HepG2 (cell line): ENCODE measurements around the gene C16orf86. TPM values are rescaled to one million over a fixed set of nuclear protein-coding genes. Genes with fewer than 3 reads are reported as not detected.

Experiments used
- ATF1 ChIP-seq: IDR thresholded peaks from 2 replicates; pipeline ENCODE4 v1.6.1; 2016; ENCODE audit warnings: mild to moderate bottlenecking, control low read depth
- CHD2 ChIP-seq: IDR thresholded peaks from 2 replicates; pipeline ENCODE4 v1.6.1; 2011; ENCODE audit warnings: low read depth, low read length, improper control_type of control experiment
- DRAP1 ChIP-seq: IDR thresholded peaks from 2 replicates; pipeline ENCODE4 v1.6.1; 2016; ENCODE audit warnings: missing genetic modification reagents, missing compliant biosample characterization
- FOXA1 ChIP-seq, 2 experiments: fragments of 450-650 bp in 1 of 2; sonication (generic) in 1 of 2; formaldehyde crosslinking in 1 of 2; IDR thresholded peaks; 2 replicates each; pipeline versions ENCODE4 v1.4.0 to v1.6.1; 2016 to 2020; ENCODE audit warnings: missing genetic modification reagents in 1 of 2
- GPBP1L1 ChIP-seq: sonication (generic); formaldehyde crosslinking; IDR thresholded peaks from 2 replicates; pipeline ENCODE4 v1.5.0; 2020; ENCODE audit warnings: mild to moderate bottlenecking, missing genetic modification reagents
- GZF1 ChIP-seq: sonication (generic); formaldehyde crosslinking; IDR thresholded peaks from 2 replicates; pipeline ENCODE4 v1.5.1; 2020; ENCODE audit warnings: mild to moderate bottlenecking, missing genetic modification reagents
- HDAC2 ChIP-seq: sonication (generic); formaldehyde crosslinking; IDR thresholded peaks from 2 replicates; pipeline ENCODE4 v1.4.0; 2020; ENCODE audit warnings: missing genetic modification reagents
- HNF4A ChIP-seq: sonication (generic); formaldehyde crosslinking; IDR thresholded peaks from 2 replicates; pipeline ENCODE4 v1.4.0; 2020; ENCODE audit warnings: missing genetic modification reagents
- HNRNPL ChIP-seq: fragments of 200-400 bp; formaldehyde crosslinking; IDR thresholded peaks from 2 replicates; pipeline ENCODE4 v1.6.1; 2017; ENCODE audit warnings: mild to moderate bottlenecking, low read depth, low read length
- KDM1A ChIP-seq: IDR thresholded peaks from 2 replicates; pipeline ENCODE4 v1.6.1; 2016; ENCODE audit warnings: missing compliant biosample characterization
- MBNL3 ChIP-seq: fragments of 250-450 bp; sonication (Bioruptor Pico); conservative IDR thresholded peaks from 2 replicates; pipeline ENCODE4 v1.8.0; 2022; ENCODE audit warnings: mild to moderate bottlenecking, inconsistent platforms
- PCBP2 ChIP-seq: fragments of 200-400 bp; formaldehyde crosslinking; optimal IDR thresholded peaks from 2 replicates; pipeline ENCODE3; 2018; ENCODE audit warnings: low read length, low read depth; ENCODE audit not compliant: poor library complexity, severe bottlenecking
- ZBTB44 ChIP-seq: sonication (generic); formaldehyde crosslinking; IDR thresholded peaks from 2 replicates; pipeline ENCODE4 v1.4.0; 2020; ENCODE audit warnings: missing genetic modification reagents
- ZNF256 ChIP-seq: sonication (generic); formaldehyde crosslinking; conservative IDR thresholded peaks from 2 replicates; pipeline ENCODE4 v1.4.0; 2020; ENCODE audit warnings: missing genetic modification reagents
- ZNF333 ChIP-seq: sonication (generic); formaldehyde crosslinking; IDR thresholded peaks from 2 replicates; pipeline ENCODE4 v1.4.0; 2020; ENCODE audit warnings: mild to moderate bottlenecking, missing genetic modification reagents, borderline replicate concordance
- ZNF512B ChIP-seq: sonication (generic); formaldehyde crosslinking; IDR thresholded peaks from 2 replicates; pipeline ENCODE4 v1.5.1; 2020; ENCODE audit warnings: missing genetic modification reagents, mild to moderate bottlenecking, borderline replicate concordance
- ZNF629 ChIP-seq: sonication (generic); formaldehyde crosslinking; conservative IDR thresholded peaks from 2 replicates; pipeline ENCODE4 v1.5.0; 2020; ENCODE audit warnings: missing genetic modification reagents
- polyA plus RNA-seq, 8 experiments: library from polyadenylated mRNA; depleted of rRNA in 3 of 8; stranded (reverse) in 7 of 8; unstranded in 1 of 8; fragments of >200 nt; fragmentation: Illumina TruSeq in 4 of 8; extraction: Trizol in 4 of 8; gene quantifications; 2 replicates each; pipeline versions ENCODE4 v1.2.1 to v1.2.3, GENCODE V29; 2011 to 2016; ENCODE audit warnings: low read depth in 4 of 8, missing spikeins in 1 of 8, mixed read lengths in 1 of 8; ENCODE audit not compliant: insufficient read depth in 1 of 8
- total RNA-seq, 5 experiments: library from RNA; depleted of rRNA; stranded (reverse); fragments of >200 nt; fragmentation: Illumina TruSeq; extraction: Trizol; gene quantifications; 2 replicates each; pipeline ENCODE4 v1.2.3, GENCODE V29; 2016; ENCODE audit warnings: low read depth in 1 of 5
- TF ChIP-seq, protein P1 (sequence below): sonication (generic); formaldehyde crosslinking; IDR thresholded peaks from 2 replicates; pipeline ENCODE4 v1.4.0; 2020; ENCODE audit warnings: missing genetic modification reagents, mild to moderate bottlenecking, borderline replicate concordance
- TF ChIP-seq, protein P2 (sequence below): sonication (generic); formaldehyde crosslinking; IDR thresholded peaks from 2 replicates; pipeline ENCODE4 v1.5.0; 2020; ENCODE audit warnings: mild to moderate bottlenecking, missing genetic modification reagents, borderline replicate concordance

C16orf86 gene
- total and polyA plus RNA-seq, 2 of the 13 experiments (the other 11 are each of a cell fraction or from before 2014, with no cell fraction given): 1.5 to 3.1 TPM

DNA sequence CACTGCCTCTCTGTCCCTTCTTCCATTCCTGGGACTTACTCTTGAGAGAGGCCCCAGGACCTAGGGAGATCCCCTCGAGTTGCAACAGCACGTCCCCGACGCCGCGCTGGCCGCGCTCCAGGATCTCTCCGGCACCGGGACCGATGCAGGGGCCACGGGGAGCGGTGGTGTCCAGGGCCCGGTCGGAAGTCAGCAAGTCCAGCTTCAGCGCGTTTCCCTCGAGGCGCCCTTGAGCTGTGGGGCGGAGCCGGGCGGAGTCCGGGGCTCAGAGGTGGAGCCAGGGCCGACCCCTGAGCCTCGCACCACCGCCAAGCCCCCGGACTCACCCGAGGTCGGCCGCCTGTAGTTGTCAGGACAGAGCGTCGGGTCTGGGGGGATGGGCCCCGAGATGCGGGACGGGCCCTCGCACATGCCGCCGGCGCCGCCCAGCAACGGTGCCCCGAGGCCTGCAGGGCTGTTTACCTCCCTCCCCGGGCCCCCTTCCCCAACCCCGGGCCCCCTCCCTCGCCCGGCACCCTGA is 522 bp upstream of the C16orf86 start (continued):
- TF ChIP-seq, protein P1, sequence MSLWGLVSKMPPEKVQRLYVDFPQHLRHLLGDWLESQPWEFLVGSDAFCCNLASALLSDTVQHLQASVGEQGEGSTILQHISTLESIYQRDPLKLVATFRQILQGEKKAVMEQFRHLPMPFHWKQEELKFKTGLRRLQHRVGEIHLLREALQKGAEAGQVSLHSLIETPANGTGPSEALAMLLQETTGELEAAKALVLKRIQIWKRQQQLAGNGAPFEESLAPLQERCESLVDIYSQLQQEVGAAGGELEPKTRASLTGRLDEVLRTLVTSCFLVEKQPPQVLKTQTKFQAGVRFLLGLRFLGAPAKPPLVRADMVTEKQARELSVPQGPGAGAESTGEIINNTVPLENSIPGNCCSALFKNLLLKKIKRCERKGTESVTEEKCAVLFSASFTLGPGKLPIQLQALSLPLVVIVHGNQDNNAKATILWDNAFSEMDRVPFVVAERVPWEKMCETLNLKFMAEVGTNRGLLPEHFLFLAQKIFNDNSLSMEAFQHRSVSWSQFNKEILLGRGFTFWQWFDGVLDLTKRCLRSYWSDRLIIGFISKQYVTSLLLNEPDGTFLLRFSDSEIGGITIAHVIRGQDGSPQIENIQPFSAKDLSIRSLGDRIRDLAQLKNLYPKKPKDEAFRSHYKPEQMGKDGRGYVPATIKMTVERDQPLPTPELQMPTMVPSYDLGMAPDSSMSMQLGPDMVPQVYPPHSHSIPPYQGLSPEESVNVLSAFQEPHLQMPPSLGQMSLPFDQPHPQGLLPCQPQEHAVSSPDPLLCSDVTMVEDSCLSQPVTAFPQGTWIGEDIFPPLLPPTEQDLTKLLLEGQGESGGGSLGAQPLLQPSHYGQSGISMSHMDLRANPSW (CRISPR knock-in tag): no peak
- TF ChIP-seq GPBP1L1 (CRISPR knock-in tag): no peak
- no peak for TF ChIP-seq ZNF256 (CRISPR knock-in tag)
- TF ChIP-seq PCBP2: no peak
- no peak for TF ChIP-seq ATF1 (CRISPR knock-in tag)
- peak; percentile 46; the same call in 1 of the 2 replicates for TF ChIP-seq HNF4A (CRISPR knock-in tag)
- no peak for TF ChIP-seq MBNL3 (CRISPR knock-in tag)
- 0 out of 2 replicates have a peak, but pooled peaks have one; percentile 43 for TF ChIP-seq ZNF512B (CRISPR knock-in tag)
- no peak for TF ChIP-seq DRAP1 (CRISPR knock-in tag)
- no peak for TF ChIP-seq FOXA1 (IDR thresholded peaks at IDR 0.05)
- no peak for TF ChIP-seq FOXA1 (CRISPR knock-in tag; IDR thresholded peaks at IDR 0.05)
- TF ChIP-seq HNRNPL: no peak
- no peak for TF ChIP-seq CHD2
- TF ChIP-seq ZBTB44 (CRISPR knock-in tag): 0 out of 2 replicates have a peak, but pooled peaks have one; percentile 34
- no peak for TF ChIP-seq ZNF629 (CRISPR knock-in tag)
- TF ChIP-seq, protein P2, sequence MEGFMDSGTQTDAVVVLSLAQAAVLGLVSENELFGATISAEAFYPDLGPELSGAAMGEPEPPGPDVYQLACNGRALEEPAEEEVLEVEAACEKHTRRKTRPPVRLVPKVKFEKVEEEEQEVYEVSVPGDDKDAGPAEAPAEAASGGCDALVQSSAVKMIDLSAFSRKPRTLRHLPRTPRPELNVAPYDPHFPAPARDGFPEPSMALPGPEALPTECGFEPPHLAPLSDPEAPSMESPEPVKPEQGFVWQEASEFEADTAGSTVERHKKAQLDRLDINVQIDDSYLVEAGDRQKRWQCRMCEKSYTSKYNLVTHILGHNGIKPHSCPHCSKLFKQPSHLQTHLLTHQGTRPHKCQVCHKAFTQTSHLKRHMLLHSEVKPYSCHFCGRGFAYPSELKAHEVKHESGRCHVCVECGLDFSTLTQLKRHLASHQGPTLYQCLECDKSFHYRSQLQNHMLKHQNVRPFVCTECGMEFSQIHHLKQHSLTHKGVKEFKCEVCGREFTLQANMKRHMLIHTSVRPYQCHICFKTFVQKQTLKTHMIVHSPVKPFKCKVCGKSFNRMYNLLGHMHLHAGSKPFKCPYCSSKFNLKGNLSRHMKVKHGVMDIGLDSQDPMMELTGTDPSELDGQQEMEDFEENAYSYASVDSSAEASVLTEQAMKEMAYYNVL (CRISPR knock-in tag): peak; percentile 63; the same call in 1 of the 2 replicates
- peak; percentile 44; the same call in 1 of the 2 replicates for TF ChIP-seq HDAC2 (CRISPR knock-in tag)
- TF ChIP-seq GZF1 (CRISPR knock-in tag): no peak; the same call in none of the 2 replicates
- TF ChIP-seq KDM1A (CRISPR knock-in tag): no peak
- peak; percentile 82; the same call in 1 of the 2 replicates for TF ChIP-seq ZNF333 (CRISPR knock-in tag)
